CD4-positive, alpha-beta T cell (primary cell): ENCODE data around the gene GPR156. TPM values are rescaled to one million over a fixed set of nuclear protein-coding genes. Genes with fewer than 3 reads are reported as not detected.

ENCODE experiments used
- ATAC-seq: fragments of 200-7000 bp; cut with Tn5 transposase; one replicate; pipeline ENCODE4 v1.10.0; 2022; ENCODE audit warnings: mild to moderate bottlenecking; ENCODE audit not compliant: poor library complexity
- CTCF ChIA-PET: fragments of 350-600 bp; sonication (Branson Sonifier 250); formaldehyde crosslinking; loops from one replicate; lab custom pipeline; 2021; ENCODE audit warnings: antibody characterized with exemption, inconsistent platforms; lab: Charles Lee
- POLR2A ChIA-PET: fragments of 350-600 bp; sonication (Branson Sonifier 250); formaldehyde crosslinking; loops from one replicate; lab custom pipeline; 2021; ENCODE audit warnings: antibody characterized with exemption, inconsistent platforms; lab: Charles Lee
- DNase-seq, 14 experiments: peaks; one replicate each; pipeline ENCODE4 v3.0.0-alpha.2; 2013 to 2020; ENCODE audit warnings: mixed read lengths in 2 of 14
- H3K27ac ChIP-seq, 2 donors: one replicate each; pipeline versions ENCODE4 v1.5.1 to v1.7.0; 2013; ENCODE audit warnings: low read length in 2 of 2, low read depth in 1 of 2, mild to moderate bottlenecking in 1 of 2
- H3K27me3 ChIP-seq, 2 experiments: 1 replicate in 1 of 2; 2 replicates in 1 of 2; pipeline versions ENCODE4 v1.6.1 to v1.7.0; 2013; ENCODE audit warnings: low read length in 2 of 2, control low read depth in 1 of 2, mild to moderate bottlenecking in 1 of 2, moderate library complexity in 1 of 2; ENCODE audit not compliant: insufficient read depth in 2 of 2, control insufficient read depth in 1 of 2
- H3K36me3 ChIP-seq: one replicate; pipeline ENCODE4 v1.6.1; 2013; ENCODE audit warnings: low read length, control low read depth; ENCODE audit not compliant: insufficient read depth
- H3K4me1 ChIP-seq: one replicate; pipeline ENCODE4 v1.6.1; 2013; ENCODE audit warnings: low read length, control low read depth; ENCODE audit not compliant: insufficient read depth
- H3K4me3 ChIP-seq: one replicate; pipeline ENCODE4 v1.5.1; 2013; ENCODE audit warnings: mild to moderate bottlenecking, low read length, moderate library complexity
- H3K9me3 ChIP-seq, 2 experiments: 1 replicate in 1 of 2; 2 replicates in 1 of 2; pipeline versions ENCODE4 v1.6.1 to v1.7.0; 2013; ENCODE audit warnings: low read length in 2 of 2, mild to moderate bottlenecking in 2 of 2, control low read depth in 1 of 2, moderate library complexity in 1 of 2; ENCODE audit not compliant: control insufficient read depth in 1 of 2, insufficient read depth in 1 of 2
- H3K27ac Mint-ChIP-seq: one replicate; pipeline ENCODE4 v1.8.0; 2020; ENCODE audit warnings: mixed read lengths
- H3K27me3 Mint-ChIP-seq: one replicate; pipeline ENCODE4 v1.8.0; 2021; ENCODE audit warnings: mixed read lengths
- H3K36me3 Mint-ChIP-seq: one replicate; pipeline ENCODE4 v1.8.0; 2021; ENCODE audit warnings: low read depth, mixed read lengths
- H3K4me1 Mint-ChIP-seq: one replicate; pipeline ENCODE4 v1.8.0; 2021; ENCODE audit warnings: low read depth, mixed read lengths
- H3K4me3 Mint-ChIP-seq: one replicate; pipeline ENCODE4 v1.8.0; 2020; ENCODE audit warnings: mild to moderate bottlenecking, mixed read lengths
- H3K9me3 Mint-ChIP-seq: one replicate; pipeline ENCODE4 v1.8.0; 2020; ENCODE audit warnings: mixed read lengths
- intact Hi-C, 2 experiments: fragments of 100-400 bp; cut with DNase I in 1 of 2; cut with micrococcal nuclease in 1 of 2; formaldehyde crosslinking; loops; one replicate each; pipeline versions ENCODE4 v1.15.1 to v1.9.0; 2023 to 2025; cut with DNase I, micrococcal nuclease
- total RNA-seq, 174 experiments: library from RNA in 2 of 174; stranded (reverse) in 2 of 174; gene quantifications; one replicate each; pipeline ENCODE4 v1.2.3 and lab custom pipeline; 2021 to 2026
- TF ChIP-seq, protein P1 (sequence below): fragments of 200-600 bp; IDR thresholded peaks from one replicate; pipeline ENCODE4 v1.8.0; 2022; ENCODE audit warnings: antibody characterized with exemption, mild to moderate bottlenecking

The GPR156 gene
- total RNA-seq, 2 experiments from 2014 or later, result 0.17 to 0.27 TPM

DNA sequence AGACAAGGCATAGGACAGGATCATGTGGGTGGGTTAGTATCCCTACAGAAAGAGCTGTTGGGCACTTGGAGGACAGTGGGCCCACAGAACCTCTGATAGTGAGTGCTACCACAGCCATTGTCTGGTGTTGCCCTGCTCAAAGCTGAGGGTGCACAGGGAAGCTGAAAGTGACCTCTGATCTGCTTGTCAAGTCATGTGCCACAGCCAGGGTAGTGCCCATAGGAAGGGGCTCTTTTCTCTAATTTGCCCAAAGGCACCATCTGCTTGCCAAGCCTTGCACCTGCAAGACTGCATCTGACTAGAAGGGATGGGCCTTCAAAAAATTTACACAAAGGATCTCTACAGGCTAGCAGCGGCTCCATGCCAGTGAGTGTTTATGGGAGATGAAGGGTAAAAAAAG, 103.4 kb downstream of the GPR156 start:
- H3K4me1 Mint-ChIP-seq, result no peaks in the 10 kb centered on the region
- peak in 1 of 14 experiments; percentile 18 for DNase-seq
- H3K27me3 ChIP-seq, result no peaks in the 10 kb centered on the region
- H3K27me3 Mint-ChIP-seq, result peaks cover 13% of the 10 kb centered on the region
- ChIA-PET CTCF (no interaction called here), POLR2A (interaction anchor here (0.7 kb wide), 1 partner anchor 8 kb away, joined by 3 read pairs; no protein-coding TSS in a partner anchor)
- TF ChIP-seq, protein P1, sequence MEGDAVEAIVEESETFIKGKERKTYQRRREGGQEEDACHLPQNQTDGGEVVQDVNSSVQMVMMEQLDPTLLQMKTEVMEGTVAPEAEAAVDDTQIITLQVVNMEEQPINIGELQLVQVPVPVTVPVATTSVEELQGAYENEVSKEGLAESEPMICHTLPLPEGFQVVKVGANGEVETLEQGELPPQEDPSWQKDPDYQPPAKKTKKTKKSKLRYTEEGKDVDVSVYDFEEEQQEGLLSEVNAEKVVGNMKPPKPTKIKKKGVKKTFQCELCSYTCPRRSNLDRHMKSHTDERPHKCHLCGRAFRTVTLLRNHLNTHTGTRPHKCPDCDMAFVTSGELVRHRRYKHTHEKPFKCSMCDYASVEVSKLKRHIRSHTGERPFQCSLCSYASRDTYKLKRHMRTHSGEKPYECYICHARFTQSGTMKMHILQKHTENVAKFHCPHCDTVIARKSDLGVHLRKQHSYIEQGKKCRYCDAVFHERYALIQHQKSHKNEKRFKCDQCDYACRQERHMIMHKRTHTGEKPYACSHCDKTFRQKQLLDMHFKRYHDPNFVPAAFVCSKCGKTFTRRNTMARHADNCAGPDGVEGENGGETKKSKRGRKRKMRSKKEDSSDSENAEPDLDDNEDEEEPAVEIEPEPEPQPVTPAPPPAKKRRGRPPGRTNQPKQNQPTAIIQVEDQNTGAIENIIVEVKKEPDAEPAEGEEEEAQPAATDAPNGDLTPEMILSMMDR, result no peak
- H3K36me3 Mint-ChIP-seq, result no peaks in the 10 kb centered on the region
- H3K4me1 ChIP-seq, result no peaks in the 10 kb centered on the region
- intact Hi-C loops, result no loop called here
- no peaks in the 10 kb centered on the region for H3K36me3 ChIP-seq
- H3K4me3 ChIP-seq, result no peak overlapping the region
- no peak overlapping the region for H3K27ac Mint-ChIP-seq
- ATAC-seq, result no peak
- no peak overlapping the region for H3K4me3 Mint-ChIP-seq
- H3K27ac ChIP-seq, result no peak overlapping the region
- no peaks in the 10 kb centered on the region for H3K9me3 Mint-ChIP-seq
- no peaks in the 10 kb centered on the region for H3K9me3 ChIP-seq

DNA sequence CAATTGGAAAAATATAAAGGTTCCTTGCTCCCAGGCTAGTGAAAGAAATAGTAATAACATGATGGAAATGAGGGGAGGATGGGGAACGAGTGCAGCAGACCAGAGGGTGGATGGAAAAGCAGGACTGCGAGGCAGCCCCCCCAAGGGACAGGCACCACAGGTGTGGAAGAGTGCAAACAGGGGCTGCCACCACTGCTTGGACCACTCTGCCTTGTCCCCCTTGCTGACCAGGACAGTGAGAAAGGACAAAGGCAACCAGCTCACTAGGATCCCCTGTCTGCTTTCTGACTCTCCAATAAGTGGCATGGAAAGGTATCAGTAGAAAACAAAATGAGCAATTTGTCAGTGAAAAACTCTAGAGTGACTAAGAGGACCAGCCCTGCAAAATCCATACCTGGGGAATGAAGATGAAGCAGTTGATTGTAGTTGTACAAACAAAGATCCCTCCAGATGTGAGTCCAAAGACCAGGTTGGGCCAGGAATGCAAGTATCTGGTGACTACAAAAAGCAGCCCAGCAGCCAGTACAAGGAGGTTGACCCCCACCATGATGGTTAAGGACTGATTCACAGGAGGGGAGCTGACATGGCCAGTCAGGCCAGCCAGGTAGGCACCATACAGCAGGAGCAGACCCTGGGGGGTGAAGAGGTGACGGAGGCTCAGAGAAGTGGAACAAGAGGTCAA, 104.2 kb downstream of the GPR156 start:
- TF ChIP-seq, protein P1, result no peak
- H3K9me3 ChIP-seq, result no peaks in the 10 kb centered on the region
- no peak for DNase-seq
- ChIA-PET CTCF (no interaction called here), POLR2A (no interaction called here)
- intact Hi-C loops, result no loop called here
- H3K27ac Mint-ChIP-seq, result no peak overlapping the region
- no peak overlapping the region for H3K4me3 Mint-ChIP-seq
- ATAC-seq, result no peak
- no peaks in the 10 kb centered on the region for H3K9me3 Mint-ChIP-seq
- no peaks in the 10 kb centered on the region for H3K4me1 ChIP-seq
- no peaks in the 10 kb centered on the region for H3K27me3 ChIP-seq
- peaks cover 13% of the 10 kb centered on the region for H3K27me3 Mint-ChIP-seq
- H3K36me3 ChIP-seq, result no peaks in the 10 kb centered on the region
- no peak overlapping the region for H3K4me3 ChIP-seq
- H3K36me3 Mint-ChIP-seq, result no peaks in the 10 kb centered on the region
- no peaks in the 10 kb centered on the region for H3K4me1 Mint-ChIP-seq
- H3K27ac ChIP-seq, result no peak overlapping the region

DNA sequence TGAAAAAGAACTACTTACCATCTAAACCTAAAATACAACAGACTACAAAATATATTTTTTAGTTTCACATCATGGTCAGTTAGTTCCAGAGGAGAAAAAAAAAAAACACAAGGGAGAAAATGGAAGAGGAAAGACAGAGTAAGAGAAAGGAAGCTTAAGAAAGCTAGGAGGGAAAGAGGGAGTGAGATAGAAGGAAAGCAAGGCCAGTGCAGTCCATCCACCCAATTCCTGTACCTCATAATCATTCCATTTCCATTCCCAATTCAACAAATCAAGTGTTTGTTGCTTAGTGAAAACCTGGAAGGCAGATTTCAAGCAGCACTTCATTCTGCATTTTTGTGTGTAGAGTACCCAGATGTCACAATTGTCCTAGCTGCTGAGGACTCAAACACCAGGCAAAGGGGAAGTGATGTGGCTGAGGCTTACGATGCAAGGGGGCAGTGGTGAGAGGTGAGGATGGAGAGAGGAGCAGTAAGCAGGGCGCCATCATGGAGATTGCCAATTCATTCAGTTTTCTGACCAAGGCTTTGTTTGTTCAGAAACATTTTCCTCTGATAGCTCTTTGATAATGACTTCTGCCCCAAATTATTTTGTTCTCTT, 107.2 kb downstream of the GPR156 start:
- ATAC-seq (no peak), DNase-seq (peak in 1 of 14 experiments; percentile 13)
- no peaks in the 10 kb centered on the region for H3K36me3 Mint-ChIP-seq
- Histone ChIP-seq H3K27ac (no peak overlapping the region), H3K27me3 (no peaks in the 10 kb centered on the region), H3K4me1 (no peaks in the 10 kb centered on the region), H3K4me3 (no peak overlapping the region), H3K9me3 (no peaks in the 10 kb centered on the region), H3K36me3 (no peaks in the 10 kb centered on the region)
- no peaks in the 10 kb centered on the region for H3K4me1 Mint-ChIP-seq
- TF ChIP-seq, protein P1, result no peak
- intact Hi-C loops, result no loop called here
- H3K27me3 Mint-ChIP-seq, result peaks cover 7% of the 10 kb centered on the region
- POLR2A ChIA-PET, result no interaction called here
- no peaks in the 10 kb centered on the region for H3K9me3 Mint-ChIP-seq
- H3K4me3 Mint-ChIP-seq, result no peak overlapping the region
- CTCF ChIA-PET, result no interaction called here
- H3K27ac Mint-ChIP-seq, result no peak overlapping the region
